ENCODE data around the gene ITCH. TPM values are rescaled to one million over a fixed set of nuclear protein-coding genes. Genes with fewer than 3 reads are reported as not detected.

Gene ITCH
- total RNA-seq, 2 experiments from 2014 or later = 44.2 to 47.0 TPM

DNA sequence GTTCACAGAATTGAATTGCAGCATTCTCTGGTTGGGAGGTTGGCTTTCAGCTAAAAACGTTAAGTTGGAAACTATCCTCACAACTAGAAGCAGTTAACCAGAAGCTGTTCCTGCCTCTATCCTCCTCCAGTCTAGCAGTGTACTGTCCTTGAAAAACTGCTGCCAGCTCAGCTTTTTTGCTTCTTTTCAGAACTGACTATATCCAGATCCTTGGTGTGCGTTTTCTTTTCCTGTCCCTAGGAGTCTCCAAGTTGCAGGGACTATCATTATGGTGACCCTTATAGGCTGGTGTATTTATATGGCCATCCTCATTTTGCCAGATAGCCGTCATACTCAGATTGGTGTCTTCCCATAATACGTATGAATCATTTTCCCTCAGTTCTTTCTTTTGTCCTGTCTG is 5.5 kb downstream of the ITCH start:
- Mint-ChIP-seq H3K27ac (peak overlapping the region; percentile 71), H3K4me1 (ENCODE audit: low read depth) (peaks cover 54% of the 10 kb centered on the region), H3K27me3 (no peaks in the 10 kb centered on the region), H3K9me3 (no peaks in the 10 kb centered on the region), H3K36me3 (ENCODE audit: low read depth) (peaks cover 60% of the 10 kb centered on the region), H3K4me3 (peak overlapping the region; percentile 51)
- peaks cover 28% of the 10 kb centered on the region for H3K36me3 ChIP-seq (ENCODE audit: insufficient read depth, low read length)
- ChIA-PET POLR2A (no interaction called here), CTCF (no interaction called here)
- H3K9me3 ChIP-seq (ENCODE audit: control insufficient read depth in 1 of 2, insufficient read depth in 1 of 2, low read length in 2 of 2) = no peaks in the 10 kb centered on the region
- peaks cover 46% of the 10 kb centered on the region for H3K4me1 ChIP-seq (ENCODE audit: insufficient read depth, low read length)
- TF ChIP-seq CTCF (IDR thresholded peaks at IDR 0.05) = no peak
- no peak overlapping the region for H3K4me3 ChIP-seq (ENCODE audit: low read length)
- H3K27ac ChIP-seq (ENCODE audit: low read depth in 1 of 2, low read length in 2 of 2) = no peak overlapping the region
- ATAC-seq (ENCODE audit: poor library complexity) = no peak
- H3K27me3 ChIP-seq (ENCODE audit: control insufficient read depth in 1 of 2, insufficient read depth in 2 of 2, low read length in 2 of 2) = no peaks in the 10 kb centered on the region
- DNase-seq = no peak
- intact Hi-C loops (cut with DNase I, micrococcal nuclease) = loop anchor here in 1 of 2 experiments (10.0 kb wide), 1 partner anchor 1634 kb away; no protein-coding TSS in a partner anchor

- DNase-seq (peak in 1 of 14 experiments; percentile 57), ATAC-seq (ENCODE audit: poor library complexity) (no peak)
- H3K36me3 Mint-ChIP-seq (ENCODE audit: low read depth) = peaks cover 67% of the 10 kb centered on the region
- intact Hi-C loops (cut with DNase I, micrococcal nuclease) = loop anchor here in 1 of 2 experiments (10.0 kb wide), 1 partner anchor 1634 kb away; no protein-coding TSS in a partner anchor
- Histone ChIP-seq H3K27ac (ENCODE audit: low read depth in 1 of 2, low read length in 2 of 2) (no peak overlapping the region), H3K4me3 (ENCODE audit: low read length) (no peak overlapping the region), H3K27me3 (ENCODE audit: control insufficient read depth in 1 of 2, insufficient read depth in 2 of 2, low read length in 2 of 2) (no peaks in the 10 kb centered on the region), H3K9me3 (ENCODE audit: control insufficient read depth in 1 of 2, insufficient read depth in 1 of 2, low read length in 2 of 2) (no peaks in the 10 kb centered on the region), H3K4me1 (ENCODE audit: insufficient read depth, low read length) (peaks cover 40% of the 10 kb centered on the region), H3K36me3 (ENCODE audit: insufficient read depth, low read length) (peaks cover 31% of the 10 kb centered on the region)
- no peaks in the 10 kb centered on the region for H3K9me3 Mint-ChIP-seq
- H3K4me3 Mint-ChIP-seq = no peak overlapping the region
- ChIA-PET CTCF (interaction anchor here (1.1 kb wide), 1 partner anchor 14 kb away, joined by 3 read pairs; no protein-coding TSS in a partner anchor), POLR2A (no interaction called here)
- H3K4me1 Mint-ChIP-seq (ENCODE audit: low read depth) = peaks cover 52% of the 10 kb centered on the region
- H3K27me3 Mint-ChIP-seq = no peaks in the 10 kb centered on the region
- TF ChIP-seq CTCF (IDR thresholded peaks at IDR 0.05) = no peak
- H3K27ac Mint-ChIP-seq = peak overlapping the region; percentile 71
Measured at GRCh38 chr20:34369265-34369664, 6.2 kb downstream of the ITCH start.

- ChIA-PET POLR2A (no interaction called here), CTCF (interaction anchor here (1.1 kb wide), 1 partner anchor 14 kb away, joined by 3 read pairs; no protein-coding TSS in a partner anchor)
- Histone ChIP-seq H3K27ac (ENCODE audit: low read depth in 1 of 2, low read length in 2 of 2) (no peak overlapping the region), H3K9me3 (ENCODE audit: control insufficient read depth in 1 of 2, insufficient read depth in 1 of 2, low read length in 2 of 2) (no peaks in the 10 kb centered on the region), H3K36me3 (ENCODE audit: insufficient read depth, low read length) (peaks cover 31% of the 10 kb centered on the region), H3K27me3 (ENCODE audit: control insufficient read depth in 1 of 2, insufficient read depth in 2 of 2, low read length in 2 of 2) (no peaks in the 10 kb centered on the region), H3K4me3 (ENCODE audit: low read length) (no peak overlapping the region), H3K4me1 (ENCODE audit: insufficient read depth, low read length) (peaks cover 32% of the 10 kb centered on the region)
- ATAC-seq (ENCODE audit: poor library complexity) (no peak), DNase-seq (no peak)
- Mint-ChIP-seq H3K4me3 (no peak overlapping the region), H3K36me3 (ENCODE audit: low read depth) (peaks cover 72% of the 10 kb centered on the region), H3K27ac (no peak overlapping the region), H3K9me3 (no peaks in the 10 kb centered on the region), H3K4me1 (ENCODE audit: low read depth) (peaks cover 53% of the 10 kb centered on the region), H3K27me3 (no peaks in the 10 kb centered on the region)
- intact Hi-C loops (cut with DNase I, micrococcal nuclease) = no loop called here
- no peak for TF ChIP-seq CTCF (IDR thresholded peaks at IDR 0.05)
Measured at GRCh38 chr20:34370062-34370461, 7.0 kb downstream of the ITCH start.
